H1 (cell line): Measurements from ENCODE around the gene ARID1B. TPM values are rescaled to one million over a fixed set of nuclear protein-coding genes. Genes with fewer than 3 reads are reported as not detected.
A peak's percentile ranks its signal among the peaks of the same experiment; 100 is the strongest.

Source experiments
- CTCF ChIA-PET: fragments of 300-600 bp; sonication (Branson Sonifier 250); formaldehyde crosslinking; loops from one replicate; lab custom pipeline; 2021; ENCODE audit not compliant: partially characterized antibody; lab: Charles Lee
- POLR2A ChIA-PET: fragments of 300-600 bp; sonication (Branson Sonifier 250); formaldehyde crosslinking; loops from one replicate; lab custom pipeline; 2021; ENCODE audit warnings: inconsistent platforms; ENCODE audit not compliant: partially characterized antibody; lab: Charles Lee
- DNase-seq, 2 experiments: peaks; one replicate each; pipeline versions ENCODE4 v3.0.0 to v3.0.0-alpha.2; 2010 to 2022; ENCODE audit warnings: low spot score in 2 of 2, low read depth in 1 of 2, mixed read lengths in 1 of 2
- FAIRE-seq: peaks from 2 replicates; lab custom pipeline; 2011; peaks lifted over from hg19 to GRCh38; lab: Jason Lieb, UNC
- H2AFZ ChIP-seq: 2 replicates; pipeline ENCODE4 v1.8.1; 2012; ENCODE audit warnings: low read length, inconsistent platforms
- H2AK5ac ChIP-seq: 2 replicates; pipeline ENCODE4 v1.6.1; 2013; ENCODE audit warnings: low read depth, low read length
- H2BK120ac ChIP-seq: replicated peaks from 2 replicates; pipeline ENCODE3; 2013; ENCODE audit warnings: low read depth, low read length, inconsistent platforms
- H2BK12ac ChIP-seq: 2 replicates; pipeline ENCODE4 v1.6.1; 2013; ENCODE audit warnings: low read depth, low read length
- H2BK15ac ChIP-seq: 2 replicates; pipeline ENCODE4 v1.6.1; 2013; ENCODE audit warnings: low read length
- H2BK20ac ChIP-seq: 2 replicates; pipeline ENCODE4 v1.6.1; 2013; ENCODE audit warnings: low read length
- H2BK5ac ChIP-seq: 2 replicates; pipeline ENCODE4 v1.6.1; 2013; ENCODE audit warnings: low read depth, low read length
- H3K14ac ChIP-seq: 2 replicates; pipeline ENCODE4 v1.6.1; 2013; ENCODE audit warnings: inconsistent platforms; ENCODE audit not compliant: insufficient read length
- H3K18ac ChIP-seq: 2 replicates; pipeline ENCODE4 v1.6.1; 2013; ENCODE audit warnings: low read length; ENCODE audit errors: extremely low read depth
- H3K23ac ChIP-seq: 2 replicates; pipeline ENCODE4 v1.6.1; 2013; ENCODE audit warnings: inconsistent platforms; ENCODE audit not compliant: insufficient read length
- H3K23me2 ChIP-seq: 2 replicates; pipeline ENCODE4 v1.6.1; 2013; ENCODE audit warnings: low read depth, low read length
- H3K27ac ChIP-seq: 2 replicates; pipeline ENCODE4 v1.6.1; 2011; ENCODE audit warnings: low read depth, low read length, inconsistent platforms
- H3K27me3 ChIP-seq, 4 experiments: replicated peaks in 1 of 4; 1 replicate in 1 of 4; 2 replicates in 3 of 4; pipeline versions ENCODE4 v1.6.1 to v1.8.1; 2011 to 2013; ENCODE audit warnings: low read length in 3 of 4, mild to moderate bottlenecking in 3 of 4, inconsistent platforms in 2 of 4, mixed read lengths in 2 of 4, moderate library complexity in 1 of 4; ENCODE audit not compliant: control insufficient read depth in 3 of 4, insufficient read depth in 3 of 4; ENCODE audit errors: extremely low read depth in 1 of 4
- H3K36me3 ChIP-seq, 4 experiments: 2 replicates each; pipeline versions ENCODE4 v1.6.1 to v1.8.1; 2011 to 2013; ENCODE audit warnings: mild to moderate bottlenecking in 4 of 4, low read length in 3 of 4, moderate library complexity in 2 of 4, control low read depth in 1 of 4, inconsistent platforms in 1 of 4; ENCODE audit not compliant: insufficient read depth in 4 of 4, control insufficient read depth in 2 of 4
- H3K4ac ChIP-seq: replicated peaks from 2 replicates; pipeline ENCODE3; 2013; ENCODE audit warnings: low read length, low read depth, mixed read lengths, inconsistent platforms; ENCODE audit not compliant: insufficient read length
- H3K4me1 ChIP-seq, 4 experiments: replicated peaks in 1 of 4; 1 replicate in 1 of 4; 2 replicates in 3 of 4; pipeline versions ENCODE4 v1.6.1 to v1.8.1; 2011 to 2013; ENCODE audit warnings: low read length in 3 of 4, inconsistent platforms in 2 of 4, mixed read lengths in 1 of 4; ENCODE audit not compliant: insufficient read depth in 4 of 4, control insufficient read depth in 3 of 4
- H3K4me2 ChIP-seq, 2 experiments: 2 replicates each; pipeline versions ENCODE4 v1.6.1 to v1.8.1; 2011 to 2013; ENCODE audit warnings: low read depth in 2 of 2, low read length in 2 of 2, control low read depth in 1 of 2, inconsistent platforms in 1 of 2, mild to moderate bottlenecking in 1 of 2; ENCODE audit not compliant: insufficient read depth in 1 of 2
- H3K4me3 ChIP-seq, 4 experiments: fragments of 200-600, 300-600 bp in 1 of 4; sonication (generic), shearing (Covaris generic), sonication (Bioruptor Twin) in 1 of 4; 2 replicates each; pipeline versions ENCODE4 v1.5.1 to v1.8.1; 2011 to 2016; ENCODE audit warnings: low read length in 4 of 4, low read depth in 3 of 4, control low read depth in 2 of 4, inconsistent platforms in 2 of 4, mild to moderate bottlenecking in 2 of 4, mixed read lengths in 1 of 4, moderate library complexity in 1 of 4; ENCODE audit not compliant: insufficient read depth in 2 of 4; ENCODE audit errors: extremely low read depth in 1 of 4
- H3K56ac ChIP-seq: replicated peaks from 2 replicates; pipeline ENCODE3; 2013; ENCODE audit warnings: low read depth, mild to moderate bottlenecking, mixed read lengths, low read length, inconsistent platforms; ENCODE audit not compliant: insufficient read length
- H3K79me1 ChIP-seq: 2 replicates; pipeline ENCODE4 v1.6.1; 2013; ENCODE audit warnings: low read depth, low read length, control low read depth
- H3K79me2 ChIP-seq, 2 experiments: 2 replicates each; pipeline versions ENCODE4 v1.6.1 to v1.8.1; 2012 to 2013; ENCODE audit warnings: low read length in 2 of 2, mild to moderate bottlenecking in 2 of 2, inconsistent platforms in 1 of 2; ENCODE audit not compliant: insufficient read depth in 2 of 2, control insufficient read depth in 1 of 2
- H3K9ac ChIP-seq, 4 experiments: replicated peaks in 1 of 4; 1 replicate in 1 of 4; 2 replicates in 3 of 4; pipeline versions ENCODE4 v1.6.1 to v1.8.1; 2011 to 2013; ENCODE audit warnings: low read depth in 3 of 4, low read length in 3 of 4, control low read depth in 2 of 4, mild to moderate bottlenecking in 2 of 4, moderate library complexity in 2 of 4, inconsistent platforms in 1 of 4; ENCODE audit errors: extremely low read depth in 1 of 4
- H3K9me3 ChIP-seq, 2 experiments: 2 replicates each; pipeline versions ENCODE4 v1.6.1 to v1.8.1; 2012 to 2013; ENCODE audit warnings: mild to moderate bottlenecking in 2 of 2, moderate library complexity in 2 of 2, control low read depth in 1 of 2, inconsistent platforms in 1 of 2, low read depth in 1 of 2, low read length in 1 of 2, mixed read lengths in 1 of 2; ENCODE audit not compliant: insufficient read depth in 2 of 2
- H4K20me1 ChIP-seq, 2 experiments: replicated peaks in 1 of 2; 2 replicates each; pipeline versions ENCODE3 to v1.8.1; 2011 to 2013; ENCODE audit warnings: inconsistent platforms in 2 of 2, low read length in 2 of 2, mild to moderate bottlenecking in 1 of 2; ENCODE audit not compliant: insufficient read depth in 2 of 2, control insufficient read depth in 1 of 2
- H4K5ac ChIP-seq: 2 replicates; pipeline ENCODE4 v1.6.1; 2013; ENCODE audit warnings: low read length, low read depth, mixed read lengths, inconsistent platforms; ENCODE audit not compliant: insufficient read length
- H4K8ac ChIP-seq: 2 replicates; pipeline ENCODE4 v1.8.0; 2013; ENCODE audit warnings: mild to moderate bottlenecking, moderate library complexity, low read length, inconsistent platforms; ENCODE audit not compliant: insufficient read depth; ENCODE audit errors: extremely low read depth
- H4K91ac ChIP-seq: replicated peaks from 2 replicates; pipeline ENCODE3; 2013; ENCODE audit warnings: low read length, mixed read lengths, inconsistent platforms; ENCODE audit not compliant: insufficient read length
- GABPA ChIP-seq: IDR thresholded peaks from 2 replicates; pipeline ENCODE4 v1.6.1; 2011; ENCODE audit warnings: mild to moderate bottlenecking, low read length, moderate library complexity, borderline replicate concordance; ENCODE audit not compliant: insufficient read depth
- HDAC2 ChIP-seq, 2 experiments: fragments of 300-600 bp in 1 of 2; sonication (generic) in 1 of 2; IDR thresholded peaks; 2 replicates each; pipeline ENCODE4 v1.6.1; 2011 to 2012; ENCODE audit warnings: low read depth in 2 of 2, low read length in 2 of 2, mild to moderate bottlenecking in 2 of 2, moderate library complexity in 2 of 2, borderline replicate concordance in 1 of 2, inconsistent platforms in 1 of 2
- MAFK ChIP-seq: IDR thresholded peaks from 2 replicates; pipeline ENCODE4 v1.6.1; 2012; ENCODE audit warnings: low read depth, mild to moderate bottlenecking, improper control_type of control experiment, low read length
- RAD21 ChIP-seq, 2 experiments: IDR thresholded peaks in 1 of 2; conservative IDR thresholded peaks in 1 of 2; 2 replicates each; pipeline ENCODE4 v1.6.1; 2011; ENCODE audit warnings: low read depth in 2 of 2, low read length in 2 of 2, improper control_type of control experiment in 1 of 2, inconsistent platforms in 1 of 2, mild to moderate bottlenecking in 1 of 2, moderate library complexity in 1 of 2
- RFX5 ChIP-seq: IDR thresholded peaks from 2 replicates; pipeline ENCODE4 v1.6.1; 2011; ENCODE audit warnings: low read depth, low read length, improper control_type of control experiment, borderline replicate concordance
- SIRT6 ChIP-seq: IDR thresholded peaks from one replicate; pipeline ENCODE4 v1.7.1; 2012; ENCODE audit warnings: low read length, inconsistent platforms
- SP4 ChIP-seq: IDR thresholded peaks from 2 replicates; pipeline ENCODE4 v1.6.1; 2012; ENCODE audit warnings: low read length, inconsistent platforms
- SUZ12 ChIP-seq: fragments of 200-600 bp; sonication (generic); IDR thresholded peaks from 2 replicates; pipeline ENCODE4 v1.6.1; 2012; ENCODE audit warnings: mild to moderate bottlenecking, inconsistent platforms, low read length, moderate library complexity, mixed read lengths
- TBP ChIP-seq: IDR thresholded peaks from 2 replicates; pipeline ENCODE4 v1.6.1; 2011; ENCODE audit warnings: low read depth, low read length, improper control_type of control experiment
- USF2 ChIP-seq: IDR thresholded peaks from 2 replicates; pipeline ENCODE4 v1.6.1; 2011; ENCODE audit warnings: low read length, improper control_type of control experiment
- ZNF274 ChIP-seq: IDR thresholded peaks from 2 replicates; pipeline ENCODE4 v1.7.0; 2012; ENCODE audit warnings: low read length, borderline replicate concordance; ENCODE audit errors: extremely low read depth
- WGBS, 2 experiments: shearing (Covaris generic) in 1 of 2; methylation state at CpG; one replicate each; pipeline versions ENCODE4 v1.1.6 to v1.1.7; 2013 to 2015; ENCODE audit warnings: low lambda C conversion rate in 2 of 2, mixed read lengths in 2 of 2, inconsistent platforms in 1 of 2, low coverage in 1 of 2, missing lambda C conversion rate in 1 of 2; ENCODE audit not compliant: insufficient replicate concordance in 2 of 2, insufficient coverage in 1 of 2, insufficient read length in 1 of 2; ENCODE audit errors: extremely low coverage in 1 of 2, missing lambda C conversion rate in 1 of 2; 5-methylcytosine and 5-hydroxymethylcytosine counted together
- polyA plus RNA-seq, 7 experiments: library from polyadenylated mRNA; depleted of rRNA in 3 of 7; stranded (reverse) in 5 of 7; unstranded in 2 of 7; fragments of >200 nt in 5 of 7; fragments of 200-250 nt in 2 of 7; gene quantifications; 1 replicate in 5 of 7; 2 replicates in 1 of 7; 4 replicates in 1 of 7; pipeline versions ENCODE4 v1.2.1 to v1.2.3, GENCODE V29; 2011 to 2013; ENCODE audit warnings: missing spikeins in 2 of 7, mixed read lengths in 2 of 7
- total RNA-seq: library from RNA; stranded (reverse); fragmentation: NEBNext Ultra II Directional; extraction: Animal tissue kit (Norgen Biotek cat#: 25700); gene quantifications from 2 replicates; pipeline ENCODE4 v1.2.1, GENCODE V29; 2021

ARID1B gene
- total and polyA plus RNA-seq, 2 of the 8 experiments (the other 6 are each of a cell fraction or from before 2014, with no cell fraction given), result 24.3 to 70.3 TPM

- FAIRE-seq (no peak), DNase-seq (peak in 1 of 2 experiments; percentile 43)
- POLR2A ChIA-PET, result no interaction called here
- Histone ChIP-seq H3K4ac (no peak overlapping the region), H3K4me3 (no peak overlapping the region), H3K9ac (no peak overlapping the region), H3K23ac (no peak overlapping the region), H3K79me2 (no peaks in the 10 kb centered on the region), H3K56ac (no peak overlapping the region), H3K27ac (no peak overlapping the region), H4K20me1 (peaks cover 0 to 3% of the 10 kb centered on the region in 2 experiments), H3K4me2 (no peak overlapping the region), H2BK5ac (no peak overlapping the region), H3K23me2 (peaks cover 3% of the 10 kb centered on the region; the same call in 1 of the 2 replicates), H3K9me3 (no peaks in the 10 kb centered on the region), H3K36me3 (no peaks in the 10 kb centered on the region), H2AK5ac (no peak overlapping the region), H4K91ac (no peak overlapping the region), H2AFZ (no peak overlapping the region), H2BK15ac (no peak overlapping the region), H2BK20ac (no peak overlapping the region), H3K79me1 (no peaks in the 10 kb centered on the region), H3K4me1 (peaks cover 0 to 6% (median 0%) of the 10 kb centered on the region in 4 experiments; a peak in 1 of 7 replicates), H3K14ac (no peak overlapping the region), H4K5ac (no peak overlapping the region), H3K18ac (no peak overlapping the region), H4K8ac (no peak overlapping the region), H2BK120ac (no peak overlapping the region), H3K27me3 (peaks cover 0 to 2% (median 0%) of the 10 kb centered on the region in 4 experiments; a peak in 1 of 7 replicates), H2BK12ac (no peak overlapping the region)
- WGBS, 2 experiments, result 89% methylated on average over 14 of the region's 20 CpGs; no CpG with 5 or more reads in 1 of the 2 experiments
- CTCF ChIA-PET, result interaction anchor here (0.6 to 1.7 kb wide), 3 partner anchors 9 to 307 kb away, joined by 3 to 4 read pairs (median 3); no protein-coding TSS in a partner anchor
- TF ChIP-seq GABPA (no peak), SIRT6 (no peak), SUZ12 (no peak), USF2 (no peak), ZNF274 (no peak), HDAC2 (IDR thresholded peaks at IDR 0.05; ENCODE audit: borderline replicate concordance in 1 of 2, low read depth in 2 of 2, low read length in 2 of 2) (no peak), MAFK (no peak), RFX5 (no peak), RAD21 (IDR thresholded peaks at IDR 0.05 in 1 of 2, conservative IDR thresholded peaks at IDR 0.05 in 1 of 2; ENCODE audit: low read depth in 2 of 2, low read length in 2 of 2) (no peak), SP4 (no peak), TBP (no peak)
These were observed 440.2 kb downstream of the ARID1B start for GRCh38 chr6:157217198-157217893.
